ENCODE measurements around the gene CCNYL1.
A peak's percentile ranks its signal among the peaks of the same experiment; 100 is the strongest.

CCNYL1 gene

DNA sequence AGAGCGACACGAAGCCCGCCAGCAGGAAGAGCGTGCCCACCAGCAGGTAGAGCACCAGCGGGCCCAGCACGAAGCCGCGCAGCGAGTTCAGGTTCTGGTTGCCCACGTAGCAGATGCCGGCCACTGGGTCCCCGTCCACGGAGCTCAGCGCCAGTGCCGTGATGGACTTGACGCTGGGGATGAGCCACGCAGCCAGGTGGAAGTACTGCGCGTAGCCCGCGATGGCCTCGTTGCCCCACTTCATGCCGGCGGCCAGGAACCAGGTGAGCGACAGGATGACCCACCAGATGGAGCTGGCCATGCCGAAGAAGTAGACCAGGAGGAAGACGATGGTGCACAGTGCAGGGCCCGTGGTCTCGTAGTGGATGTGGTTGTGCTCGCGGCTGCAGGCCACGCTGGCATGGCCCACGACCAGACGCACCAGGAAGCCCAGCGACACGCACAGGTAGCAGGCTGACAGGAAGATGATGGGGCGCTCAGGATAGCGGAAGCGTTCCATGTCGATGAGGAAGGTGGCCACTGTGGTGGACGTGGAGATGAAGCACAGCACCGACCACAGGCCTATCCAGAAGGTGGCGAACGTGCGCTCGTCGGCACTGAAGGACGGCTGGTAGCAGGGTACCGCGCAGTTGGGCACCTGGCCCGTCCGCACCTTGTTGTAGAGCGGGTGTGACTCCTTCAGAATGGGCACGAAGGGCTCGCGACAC, 56.2 kb downstream of the CCNYL1 start:
- no peak for DNase-seq

DNA sequence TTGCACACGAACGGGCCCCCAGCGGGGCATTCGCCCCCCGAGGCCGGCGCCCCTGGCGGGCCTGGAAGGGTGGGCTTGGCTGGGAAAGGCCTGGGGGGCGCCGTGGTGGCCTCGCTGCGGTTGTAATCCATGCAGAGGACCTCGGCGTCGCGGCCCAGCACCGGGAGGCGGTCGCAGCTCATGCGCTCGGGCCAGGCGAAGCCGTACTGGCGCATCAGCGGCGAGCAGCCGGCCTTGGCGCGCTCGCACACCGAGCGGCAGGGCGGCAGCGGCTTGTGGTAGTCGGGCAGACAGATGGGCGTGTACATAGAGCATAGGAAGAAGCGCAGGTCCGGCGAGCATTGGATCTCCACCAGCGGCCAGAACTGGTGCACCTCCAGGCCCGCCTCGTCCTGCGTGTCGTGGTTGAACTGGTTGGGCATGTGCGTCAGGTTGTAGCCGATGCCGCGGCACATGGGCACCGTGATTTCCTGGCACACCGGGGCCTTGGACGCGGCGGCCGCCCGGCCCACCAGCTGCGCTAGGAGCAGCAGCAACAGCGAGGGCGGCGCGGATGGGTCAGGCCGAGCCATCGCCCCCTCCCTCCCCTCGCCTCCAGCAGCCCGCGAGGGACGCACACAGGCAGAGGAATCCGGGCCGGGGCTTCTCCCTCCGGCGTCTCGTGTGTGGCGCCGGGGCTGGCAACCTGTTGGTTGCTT, 56.9 kb downstream of the CCNYL1 start:
- peak; percentile 21 for DNase-seq

- DNase-seq, result peak; percentile 18
Measured at GRCh38 chr2:207768866-207769596, 57.6 kb downstream of the CCNYL1 start.

DNA sequence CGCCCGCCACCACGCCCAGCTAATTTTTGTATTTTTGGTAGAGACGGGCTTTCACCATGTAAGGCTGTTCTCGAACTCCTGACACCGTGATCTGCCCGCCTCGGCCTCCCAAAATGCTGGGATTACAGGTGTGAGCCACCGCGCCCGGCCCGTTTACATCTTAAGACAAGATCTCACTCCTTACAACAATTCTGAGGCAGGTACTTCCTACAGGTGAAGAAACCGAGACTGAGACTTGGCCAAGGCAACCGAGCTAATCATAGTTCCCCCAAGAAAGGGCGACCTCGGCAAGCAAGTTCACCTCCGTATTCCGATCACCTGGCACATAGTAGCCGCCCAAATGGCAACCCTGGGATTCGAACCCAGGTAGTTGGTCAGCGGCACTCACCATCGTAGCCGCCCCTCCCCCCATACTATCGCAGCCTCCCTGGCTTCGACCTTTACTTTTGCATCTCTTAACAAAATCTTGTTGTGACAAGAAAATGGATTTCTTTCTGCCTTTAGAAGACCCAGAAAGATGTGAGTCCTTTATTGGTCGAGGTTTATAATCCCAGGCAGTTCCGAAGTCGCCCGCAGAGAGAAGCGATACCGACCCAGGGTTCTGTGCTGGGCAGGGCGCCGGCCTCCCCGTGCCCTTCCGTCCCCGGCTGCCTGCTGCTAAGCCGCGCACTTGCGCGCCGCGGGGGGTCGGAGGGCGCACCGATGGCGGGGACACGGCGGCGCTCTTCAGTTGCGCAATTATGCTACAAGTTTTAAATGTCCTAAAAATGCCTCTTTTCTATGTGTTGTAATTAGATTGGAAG, 59.4 kb downstream of the CCNYL1 start:
- DNase-seq, result no peak

- no peak for DNase-seq
Measured at GRCh38 chr2:207771421-207771820, 60.0 kb downstream of the CCNYL1 start.

DNA sequence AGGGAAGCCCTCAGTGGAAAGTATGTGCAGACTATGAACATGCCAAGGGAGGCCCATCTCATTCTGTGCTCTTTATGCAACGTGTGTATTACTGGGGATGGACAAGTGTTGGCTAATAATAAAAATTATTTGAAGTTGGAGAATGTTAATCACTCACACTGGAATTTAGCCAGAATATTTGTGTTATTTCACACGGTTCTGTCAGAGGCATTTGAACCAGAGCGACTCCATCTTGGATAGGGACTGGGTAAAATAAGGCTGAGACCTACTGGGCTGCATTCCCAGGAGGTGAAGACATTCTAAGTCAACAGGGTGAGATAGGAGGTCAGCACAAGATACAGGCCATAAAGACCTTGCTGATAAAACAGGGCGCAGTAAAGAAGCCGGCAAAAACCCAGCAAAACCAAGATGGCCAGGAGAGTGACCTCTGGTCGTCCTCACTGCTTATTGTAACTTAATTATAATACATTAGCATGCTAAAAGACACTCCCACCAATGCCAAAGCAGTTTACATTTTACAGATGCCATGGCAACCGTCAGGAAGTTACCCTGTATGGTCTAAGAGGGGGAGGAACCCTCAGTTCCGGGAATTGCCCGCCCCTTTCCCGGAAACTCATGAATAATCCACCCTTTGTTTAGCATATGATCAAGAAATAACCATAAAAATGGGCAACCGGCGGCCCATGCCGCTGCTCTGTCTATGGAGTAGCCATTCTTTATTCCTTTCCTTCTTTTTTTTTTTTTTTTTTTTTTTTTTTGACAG, 60.8 kb downstream of the CCNYL1 start:
- DNase-seq, result peak; percentile 22

DNA sequence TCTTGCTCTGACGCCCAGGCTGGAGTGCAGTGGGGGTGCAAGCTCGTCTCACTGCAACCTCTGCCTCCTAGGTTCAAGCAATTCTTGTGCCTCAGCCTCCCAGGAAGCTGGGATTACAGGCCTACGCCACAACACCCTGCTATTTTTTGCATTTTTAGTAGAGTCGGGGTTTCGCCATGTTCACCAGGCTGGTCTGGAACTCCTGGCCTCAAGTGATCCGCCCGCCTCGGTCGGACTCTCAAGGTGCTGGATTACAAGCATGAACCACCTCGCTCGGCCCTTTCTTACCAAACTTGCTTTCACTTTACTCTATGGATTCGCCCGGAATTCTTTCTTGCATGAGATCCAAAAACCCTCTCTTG, 61.4 kb downstream of the CCNYL1 start:
- DNase-seq, result no peak

GRCh38 chr2:207775473-207775872, 64.0 kb downstream of the CCNYL1 start:
- no peak for DNase-seq

- DNase-seq, result no peak
Measured at GRCh38 chr2:207777124-207777523, 65.7 kb downstream of the CCNYL1 start.

- no peak for DNase-seq
Measured at GRCh38 chr2:207778298-207778882, 67.0 kb downstream of the CCNYL1 start.

GRCh38 chr2:207779523-207779922, 68.1 kb downstream of the CCNYL1 start:
- DNase-seq, result no peak

DNA sequence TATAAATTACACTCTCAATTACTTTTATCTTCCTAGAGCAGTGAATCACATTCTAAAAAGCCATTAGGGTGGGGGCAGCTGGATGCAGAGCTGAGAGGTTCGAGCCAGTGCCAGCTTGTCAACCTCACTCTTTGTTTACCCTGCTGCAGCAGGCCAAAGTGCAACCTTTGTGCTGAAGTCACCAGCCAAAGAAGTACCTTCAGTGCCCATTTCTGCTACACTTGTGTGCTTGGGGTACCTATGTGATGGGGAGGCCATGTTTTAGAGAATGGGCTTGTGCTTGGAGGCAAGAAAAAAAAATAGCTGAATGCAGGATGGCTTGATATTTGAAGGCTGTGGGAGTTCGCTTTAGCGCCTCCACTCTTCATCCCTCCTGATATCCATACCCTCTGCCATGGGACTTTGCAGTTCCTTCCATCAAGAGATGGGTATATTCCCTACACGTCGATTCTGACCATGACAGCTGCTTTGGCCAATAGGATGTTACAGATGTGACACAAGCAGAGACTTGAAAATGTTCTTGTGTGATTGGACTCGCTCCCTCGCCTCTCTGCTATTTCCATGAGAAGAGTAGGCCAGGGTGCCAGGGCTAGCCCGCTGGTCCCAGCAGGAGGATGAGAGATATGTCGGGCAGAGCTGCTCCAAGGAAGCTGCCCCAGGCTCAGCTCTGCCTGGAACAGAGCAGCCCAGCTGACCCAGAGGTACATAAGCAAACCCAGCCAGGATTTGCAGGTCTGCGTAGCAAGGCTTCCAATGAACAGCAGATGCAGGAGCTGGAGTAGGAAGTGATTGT, 71.0 kb downstream of the CCNYL1 start:
- DNase-seq, result no peak

DNA sequence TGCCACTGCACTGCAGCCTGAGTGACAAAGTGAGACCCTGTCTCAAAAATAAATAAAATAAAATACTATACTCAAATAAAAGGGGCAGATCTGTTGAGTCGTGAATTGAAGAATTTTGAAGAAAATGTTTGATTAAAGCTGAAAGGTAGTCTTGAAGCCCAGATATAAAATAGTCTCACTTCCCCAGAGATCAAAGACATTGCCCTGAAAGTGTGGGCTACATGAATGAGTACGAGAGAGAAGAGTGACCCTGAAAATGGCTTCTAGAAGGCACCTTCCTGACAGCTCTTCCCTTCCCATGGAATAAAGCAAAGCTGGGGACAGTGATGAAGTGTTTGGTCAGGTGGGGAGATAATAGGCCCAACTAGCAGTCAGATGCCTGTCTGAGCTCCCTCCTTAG, 72.1 kb downstream of the CCNYL1 start:
- DNase-seq, result no peak

DNA sequence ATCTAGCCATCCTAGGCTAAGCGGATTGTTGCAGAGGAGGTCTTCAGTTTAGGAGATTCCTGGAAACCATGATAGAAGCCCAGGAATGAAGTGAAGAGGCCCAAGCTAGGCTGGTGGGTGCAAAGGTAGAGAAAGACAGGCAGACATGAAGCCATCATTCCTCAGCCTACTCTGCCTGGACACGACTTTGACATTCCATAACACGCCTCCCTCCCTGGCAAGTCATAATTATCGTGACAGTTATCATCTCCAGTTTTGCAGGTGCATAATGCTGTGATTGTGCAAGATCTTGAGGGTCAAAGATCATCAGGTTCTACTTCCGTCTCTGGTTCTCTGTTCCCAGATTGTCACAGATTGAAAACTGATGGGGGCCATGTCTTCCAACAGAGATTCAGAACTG, 73.5 kb downstream of the CCNYL1 start:
- no peak for DNase-seq

GRCh38 chr2:207787017-207787416, 75.6 kb downstream of the CCNYL1 start:
- no peak for DNase-seq

DNA sequence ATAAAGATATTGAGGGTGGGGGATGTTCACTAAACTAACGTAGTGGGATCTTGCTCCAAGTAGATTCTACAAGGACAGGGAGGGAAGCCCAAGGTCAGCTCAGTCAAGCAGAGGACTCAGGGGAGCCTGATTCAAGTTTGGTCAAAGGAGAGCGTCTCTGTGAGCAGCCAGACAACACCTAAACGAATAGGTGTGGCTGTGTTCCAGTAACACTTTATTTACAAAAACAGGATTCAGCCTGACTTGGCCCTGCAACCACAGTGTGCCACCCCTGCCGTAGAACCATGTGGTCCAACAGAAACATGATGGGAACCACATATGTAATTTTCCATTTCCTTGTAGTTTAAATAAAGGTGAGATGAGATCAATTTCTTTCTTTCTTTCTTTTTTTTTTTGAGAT, 76.4 kb downstream of the CCNYL1 start:
- no peak for DNase-seq

DNA sequence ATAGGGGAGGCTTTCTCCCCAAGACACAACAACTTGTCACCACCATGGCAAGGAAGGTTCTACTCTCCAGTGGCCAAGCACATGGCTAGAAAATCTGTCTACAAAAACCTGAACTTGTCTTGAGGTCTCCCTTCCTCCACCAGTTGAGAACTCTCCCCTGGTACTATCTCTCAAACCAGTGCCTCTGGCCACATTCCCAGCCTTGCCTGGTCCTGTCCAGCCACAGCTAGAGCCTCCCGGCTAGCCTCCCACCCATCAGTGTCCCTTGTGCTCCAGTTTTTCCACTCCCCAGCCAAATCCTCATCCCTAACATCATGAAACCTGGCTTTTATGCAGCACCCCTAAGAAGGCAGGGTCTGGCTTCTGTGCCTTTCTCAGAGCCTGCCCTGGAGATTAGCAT, 79.5 kb downstream of the CCNYL1 start:
- DNase-seq, result no peak

GRCh38 chr2:207791579-207792243, 80.3 kb downstream of the CCNYL1 start:
- no peak for DNase-seq

- DNase-seq, result no peak
Measured at GRCh38 chr2:207792244-207792785, 80.9 kb downstream of the CCNYL1 start.

All from stimulated activated CD4-positive, alpha-beta T cell treated with anti-CD3 and anti-CD28 coated beads, Interleukin-4, amount 100 ng/mL, for 24 hours (primary cell).